HG03280 (cell line): Measurements from ENCODE around the gene FOXO3.
"Not testable (repeated sequence)": the region's sequence is repeated elsewhere in the genome, so short reads cannot be mapped to it uniquely, and the experiment has no call there.

Experiments used
- ATAC-seq: cut with Tn5 transposase; IDR thresholded peaks from one replicate; pipeline ENCODE4 v1.9.1; 2021; ENCODE audit warnings: mild to moderate bottlenecking, moderate library complexity; ENCODE audit not compliant: unreplicated experiment

FOXO3 gene

DNA sequence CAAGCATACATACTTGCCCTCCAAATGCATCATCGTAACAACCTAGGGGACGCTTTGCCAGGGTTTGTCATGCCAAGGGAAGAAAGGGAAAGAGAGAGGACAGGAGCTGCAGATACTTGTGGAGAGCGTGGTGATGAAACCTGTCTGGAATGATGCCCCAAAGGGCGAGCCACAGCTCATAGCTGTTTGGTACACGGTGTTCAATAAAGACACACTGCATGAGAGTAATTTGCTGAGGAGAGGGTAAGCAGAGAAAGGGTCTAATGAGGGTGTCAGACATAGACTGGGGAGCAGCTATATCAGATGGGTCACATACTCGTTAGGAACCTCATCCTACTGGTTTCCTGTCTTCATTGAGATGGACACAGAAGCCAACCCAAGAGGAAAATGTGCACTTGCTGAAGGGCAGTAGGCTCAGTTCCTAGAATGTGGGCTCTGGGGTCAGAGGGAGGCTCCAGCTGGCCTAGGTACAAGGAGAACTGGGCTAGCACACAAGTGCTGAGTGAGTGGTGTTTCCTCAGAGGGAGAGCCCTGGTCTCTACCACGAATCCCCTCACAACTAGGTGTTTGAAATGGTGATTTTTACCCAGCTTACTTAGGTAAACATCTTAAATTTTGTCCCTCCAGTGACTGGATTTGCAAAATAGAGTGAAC, 5.2 kb upstream of the FOXO3 start:
- ATAC-seq, result no peak

DNA sequence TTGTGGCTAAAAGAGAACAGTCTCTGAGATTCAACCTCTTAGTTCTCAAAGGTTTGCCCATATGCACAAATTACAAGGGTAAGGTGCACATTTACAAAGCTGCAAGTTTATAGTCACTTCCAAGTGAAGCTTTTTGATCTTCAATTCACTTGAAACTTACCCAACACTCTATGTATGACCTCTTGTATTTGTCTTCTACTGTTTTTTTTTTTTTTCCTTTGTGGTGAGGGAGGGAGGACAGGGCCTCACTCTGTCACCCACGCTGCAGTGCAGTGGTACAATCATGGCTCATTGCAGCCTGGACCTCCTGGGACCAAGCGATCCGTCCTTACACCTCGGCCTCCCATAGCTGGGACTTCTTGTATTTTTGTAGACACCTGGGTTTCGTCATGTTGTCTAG, 4.5 kb upstream of the FOXO3 start:
- no peak for ATAC-seq

DNA sequence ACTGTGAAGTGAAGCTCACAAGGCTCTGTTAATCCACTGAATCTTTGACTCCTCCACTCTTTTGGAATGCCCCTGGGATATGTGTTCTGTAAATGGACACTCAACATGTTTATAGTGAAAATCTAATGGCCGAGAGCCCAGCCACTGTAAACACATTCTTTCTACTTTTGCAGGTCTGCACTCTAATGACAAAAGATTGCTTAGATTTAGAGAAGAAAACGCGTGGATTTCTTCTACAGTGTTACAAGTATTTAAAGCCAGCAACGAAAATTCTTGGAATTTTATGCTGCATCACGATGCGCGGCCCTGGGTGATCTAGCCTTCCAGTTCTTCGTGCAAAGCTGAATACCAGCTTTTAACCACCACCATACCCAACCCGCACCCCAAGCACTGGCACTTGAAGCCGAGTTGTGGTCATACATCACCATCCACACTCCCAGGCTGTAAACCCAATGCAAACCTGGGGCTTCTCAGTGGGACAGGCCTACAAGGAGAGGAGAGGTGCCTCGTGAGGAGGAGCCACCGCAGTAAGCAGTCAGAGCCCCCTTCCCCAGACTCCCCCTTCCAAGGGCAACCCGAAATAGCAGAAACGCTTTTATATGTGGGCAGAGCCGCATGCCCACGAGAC, 3.7 kb upstream of the FOXO3 start:
- ATAC-seq, result no peak

DNA sequence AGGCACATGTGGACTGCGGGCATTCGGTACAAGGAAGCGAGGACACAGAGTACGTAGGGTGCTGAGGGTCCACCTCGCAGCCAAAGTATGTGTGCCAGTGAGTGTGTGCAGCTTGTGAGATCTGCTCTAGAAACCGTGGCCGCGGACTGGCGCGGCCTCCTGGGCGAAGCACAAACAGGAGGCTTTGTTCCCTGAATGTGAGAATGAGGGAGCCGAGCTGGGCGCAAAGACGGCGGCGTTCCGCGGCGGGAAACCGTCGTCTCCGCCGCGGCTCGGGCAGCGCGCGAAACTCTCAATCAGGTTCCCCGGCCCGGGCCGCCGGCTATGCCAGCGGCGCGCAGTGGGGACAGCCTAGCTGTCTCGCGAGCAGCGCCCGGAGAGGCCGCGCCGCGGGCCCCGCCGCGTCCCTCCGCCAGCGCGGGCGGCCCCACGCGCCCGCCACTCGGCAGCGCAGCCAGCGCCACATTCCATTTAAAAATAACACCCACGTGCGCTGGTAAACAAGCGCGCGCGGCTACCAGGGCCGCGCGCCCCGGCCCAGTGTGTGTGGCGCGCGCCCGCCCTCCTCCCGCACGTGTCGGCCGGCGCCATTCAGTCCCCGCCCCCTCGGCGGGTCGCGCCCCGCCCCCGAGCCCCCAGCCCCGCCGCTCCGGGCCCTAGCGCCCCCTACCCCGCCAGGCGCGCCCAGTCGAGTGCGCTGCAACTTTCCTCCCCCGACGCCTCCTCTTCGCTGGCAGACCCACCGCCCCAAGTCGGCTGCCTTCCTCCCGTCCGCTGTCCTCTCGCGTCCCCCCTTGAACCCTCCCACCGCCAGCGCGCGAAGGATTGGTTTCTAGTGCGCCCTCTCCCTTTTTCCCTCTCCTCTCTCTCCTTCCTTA, 3.0 kb upstream of the FOXO3 start:
- ATAC-seq, result peak; percentile 17

DNA sequence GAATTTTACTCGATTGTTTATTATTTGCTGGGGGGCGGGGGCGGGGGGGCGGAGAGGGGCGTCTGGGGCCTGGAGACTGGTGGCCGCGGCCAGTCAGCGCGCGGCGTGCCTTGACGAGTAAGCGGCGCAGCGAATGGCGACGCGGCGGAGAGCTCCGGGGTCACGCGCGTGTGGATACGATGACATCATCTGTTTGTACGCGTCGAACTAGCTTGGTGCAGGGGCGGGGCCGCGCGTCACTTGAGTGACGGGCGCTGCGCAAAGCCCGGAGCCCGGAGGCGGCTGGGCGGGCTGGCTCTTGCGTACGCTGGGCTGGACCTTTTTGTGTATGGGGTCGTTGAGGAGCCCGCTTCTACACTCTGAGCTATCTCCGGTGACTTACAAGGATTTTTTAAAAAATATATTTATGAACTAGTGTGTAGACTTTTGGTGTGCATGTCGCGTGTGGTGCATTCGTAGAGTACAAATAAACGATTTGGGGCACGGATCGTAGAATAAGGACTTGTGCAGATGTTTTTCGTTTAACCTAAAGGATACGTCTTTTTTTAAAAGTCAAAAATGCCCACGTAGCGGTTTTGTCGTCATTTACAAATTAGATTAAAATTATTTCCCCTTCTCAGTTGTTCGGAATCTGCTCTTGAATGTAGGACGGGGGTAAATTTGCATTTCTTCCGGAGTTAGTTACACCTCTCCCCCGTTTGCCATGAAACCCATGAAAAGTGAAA, 2.2 kb upstream of the FOXO3 start:
- ATAC-seq, result peak; percentile 56

DNA sequence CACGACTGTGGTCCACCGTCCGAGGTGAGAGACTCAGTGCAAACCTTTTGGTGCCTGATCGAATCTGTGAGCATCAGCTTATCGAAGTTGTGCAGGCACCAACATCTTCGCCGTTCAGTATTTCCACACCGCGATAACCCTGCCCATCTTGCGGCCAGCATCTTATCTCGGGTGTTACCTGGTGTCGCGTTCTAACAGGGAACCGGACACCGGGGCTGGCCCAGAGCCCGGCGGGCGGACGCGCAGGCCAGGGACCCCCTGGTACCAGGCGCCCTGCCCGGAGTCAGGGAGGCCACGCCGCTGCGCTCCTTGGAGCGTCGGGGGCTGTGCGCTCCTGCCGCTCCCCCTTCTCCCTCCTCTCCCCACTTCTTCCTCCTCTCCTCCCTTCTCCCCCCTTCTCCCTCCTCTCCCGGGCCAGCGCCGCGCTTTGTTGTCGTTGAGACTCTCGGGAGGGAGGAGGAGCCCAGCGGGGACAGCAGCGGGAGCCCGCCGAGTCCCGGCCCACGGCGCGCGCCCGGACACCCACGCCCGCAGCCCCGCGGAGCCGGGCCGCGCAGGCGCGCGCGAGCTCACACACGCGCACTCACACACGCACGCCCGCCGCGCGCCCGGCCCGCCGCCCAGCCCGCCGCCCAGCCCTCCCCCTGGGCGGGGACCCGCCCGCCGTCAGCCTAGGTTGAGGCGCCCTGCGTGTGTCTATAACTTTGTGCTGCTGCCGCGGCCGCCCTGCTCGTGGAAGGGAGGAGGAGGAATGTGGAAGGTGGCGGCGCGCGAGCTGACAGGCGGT, 1.4 kb upstream of the FOXO3 start:
- ATAC-seq, result peak; percentile 36

DNA sequence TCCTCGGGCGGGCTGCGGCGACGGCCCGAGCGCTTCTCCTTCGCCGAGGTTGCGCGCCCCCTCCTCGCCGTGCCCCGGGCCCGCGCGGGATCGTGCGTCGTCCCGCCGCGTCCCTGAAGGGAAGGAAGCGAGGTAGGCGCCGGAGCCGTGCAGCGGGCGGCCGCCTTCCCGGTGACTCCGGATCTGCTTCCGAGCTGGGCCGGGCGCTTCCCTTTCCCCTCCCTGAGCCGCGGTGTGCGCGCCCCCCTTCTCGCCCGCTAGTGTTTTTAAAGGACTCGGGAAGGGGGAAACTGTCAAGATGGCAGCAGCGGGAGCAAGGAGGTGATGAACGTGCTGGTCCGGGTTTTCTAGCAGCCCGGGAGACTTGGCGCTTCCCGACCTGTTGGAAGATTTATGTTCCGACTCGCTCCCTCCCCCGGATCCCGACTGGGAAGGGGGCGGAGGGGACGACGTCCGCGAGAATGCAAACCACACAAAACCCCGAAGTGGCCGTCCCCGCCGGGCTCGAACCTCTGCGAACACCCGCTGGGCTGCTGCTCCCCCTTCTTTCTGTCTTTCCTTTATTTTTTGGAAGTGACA, 744 bp upstream of the FOXO3 start:
- peak; percentile 0 for ATAC-seq

DNA sequence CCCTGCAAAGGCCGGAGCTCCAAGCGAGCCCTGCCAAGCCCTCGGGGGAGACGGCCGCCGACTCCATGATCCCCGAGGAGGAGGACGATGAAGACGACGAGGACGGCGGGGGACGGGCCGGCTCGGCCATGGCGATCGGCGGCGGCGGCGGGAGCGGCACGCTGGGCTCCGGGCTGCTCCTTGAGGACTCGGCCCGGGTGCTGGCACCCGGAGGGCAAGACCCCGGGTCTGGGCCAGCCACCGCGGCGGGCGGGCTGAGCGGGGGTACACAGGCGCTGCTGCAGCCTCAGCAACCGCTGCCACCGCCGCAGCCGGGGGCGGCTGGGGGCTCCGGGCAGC, 561 bp downstream of the FOXO3 start:
- not testable (repeated sequence) for ATAC-seq

DNA sequence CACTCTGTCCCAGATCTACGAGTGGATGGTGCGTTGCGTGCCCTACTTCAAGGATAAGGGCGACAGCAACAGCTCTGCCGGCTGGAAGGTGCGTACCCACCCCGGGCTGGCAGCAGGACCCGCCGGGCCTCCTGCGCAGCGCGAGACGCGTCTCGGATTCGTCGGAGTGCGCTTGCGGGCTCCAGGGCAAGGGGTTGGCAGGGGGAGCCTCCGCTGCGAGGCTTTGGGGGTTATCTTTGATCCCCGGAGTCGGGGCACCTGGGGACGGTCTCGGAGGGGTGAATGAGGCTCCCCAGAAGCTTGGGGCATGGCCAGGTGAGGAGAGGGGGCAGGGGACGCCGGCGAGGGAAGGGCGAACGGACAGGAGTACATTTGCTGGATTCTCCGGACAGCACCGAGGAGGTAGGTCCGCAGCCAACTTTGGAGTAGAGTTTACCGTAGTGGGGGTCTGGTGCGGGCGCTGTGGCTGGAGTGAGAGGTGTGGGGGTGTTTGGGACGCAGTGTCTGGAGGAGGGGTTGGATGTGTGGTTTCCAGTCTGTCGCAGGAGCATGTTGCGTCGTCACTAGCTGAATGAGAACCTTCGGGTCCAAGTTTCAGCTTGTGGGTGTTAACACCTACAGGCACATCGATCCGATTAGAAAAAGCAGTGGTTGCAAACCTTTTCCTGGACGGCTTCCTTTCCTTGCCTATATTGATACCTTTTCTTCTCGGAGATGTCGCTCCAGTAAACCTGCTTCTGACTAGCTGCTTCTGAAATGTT, 1.2 kb downstream of the FOXO3 start:
- ATAC-seq, result no peak

DNA sequence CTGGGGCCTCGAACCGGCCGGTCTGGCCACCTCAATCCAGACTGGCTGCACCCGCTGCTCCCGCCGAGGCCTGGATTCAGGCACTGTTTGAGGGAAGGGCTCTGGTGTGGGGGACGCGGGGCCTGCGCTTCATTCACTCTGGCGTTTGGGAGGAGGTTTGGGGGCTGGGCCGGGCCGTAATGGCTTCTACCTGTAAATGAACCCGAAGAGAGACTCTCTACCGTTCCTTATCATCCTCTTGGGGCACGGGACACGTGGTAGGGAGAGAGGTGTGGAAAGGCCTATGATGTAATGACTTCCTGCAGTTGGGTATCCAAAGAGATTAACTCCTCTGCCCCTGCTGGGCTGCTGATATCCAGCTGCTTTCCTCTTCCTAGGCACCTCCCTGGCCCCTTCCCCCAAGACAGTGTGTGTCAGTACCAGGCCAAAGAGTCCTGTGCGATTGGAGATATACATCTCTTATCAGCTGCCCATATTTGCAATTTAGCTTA, 1.8 kb downstream of the FOXO3 start:
- no peak for ATAC-seq

DNA sequence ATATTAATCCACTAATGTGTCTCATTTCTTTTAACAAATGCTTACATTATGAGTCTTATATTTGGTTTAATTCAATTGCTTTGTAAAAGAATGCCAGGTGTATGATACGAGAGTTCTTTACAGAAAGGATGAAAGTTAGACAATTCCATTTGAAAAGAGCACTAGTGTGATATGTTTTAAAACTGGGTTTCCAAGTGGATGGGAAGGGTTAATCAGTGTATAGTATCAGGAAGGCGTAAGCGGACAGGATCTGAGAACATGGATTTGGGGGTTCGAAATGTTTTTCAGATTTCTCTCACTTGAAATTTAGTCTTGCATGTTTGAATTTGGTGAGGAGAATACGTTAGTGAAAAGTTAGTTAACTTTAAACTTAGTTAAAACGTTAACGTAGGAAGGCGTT, 2.6 kb downstream of the FOXO3 start:
- no peak for ATAC-seq

DNA sequence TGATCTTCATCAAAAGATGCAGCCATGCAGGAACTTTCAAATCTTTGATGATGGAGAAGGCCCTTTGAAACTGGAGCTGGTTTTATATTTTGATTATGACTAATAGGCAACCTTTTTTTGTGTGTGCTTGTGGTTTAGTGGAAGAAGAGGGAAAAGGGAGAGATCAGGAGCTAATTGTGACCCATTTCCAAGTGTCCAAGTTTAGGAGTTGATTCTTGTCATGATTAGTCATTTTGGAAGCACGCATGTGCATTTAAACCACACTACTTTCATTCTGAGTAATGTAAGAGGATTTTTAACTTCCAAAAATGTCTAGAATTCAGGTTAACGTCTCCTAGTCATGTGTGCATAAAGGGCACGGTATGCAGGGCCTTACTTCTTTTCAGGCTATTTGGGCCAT, 3.5 kb downstream of the FOXO3 start:
- ATAC-seq, result no peak

DNA sequence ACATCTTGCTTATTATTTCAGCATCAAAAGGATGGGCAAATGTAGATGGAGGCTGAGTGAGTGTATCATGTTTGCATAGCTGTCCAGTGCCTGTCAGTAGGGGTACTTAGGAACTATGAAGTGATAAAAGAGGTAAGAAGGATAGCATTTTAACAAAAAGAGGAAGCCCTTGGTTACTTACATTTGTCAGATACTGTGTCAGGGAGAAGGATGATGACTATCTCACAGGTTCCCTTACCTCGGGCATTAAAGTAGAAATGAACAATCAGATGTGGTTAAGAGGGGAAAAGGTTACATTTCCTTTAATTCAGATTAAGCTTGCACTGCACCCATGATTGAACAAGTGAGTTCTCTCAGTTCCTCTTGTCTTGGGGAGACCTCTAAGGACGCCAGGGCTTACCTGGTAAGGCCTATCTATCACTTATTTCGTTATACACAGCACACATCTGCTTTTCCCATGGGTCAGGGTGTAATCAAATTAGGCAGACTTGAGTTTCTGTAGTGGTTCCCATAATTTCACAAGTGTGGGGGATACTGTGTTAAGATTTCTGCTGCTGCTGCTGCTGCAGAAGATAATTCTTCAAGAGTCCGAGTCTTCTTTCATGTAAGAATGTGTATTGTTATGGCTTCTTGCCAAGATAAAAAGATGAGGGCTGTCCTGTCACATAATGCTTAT, 4.5 kb downstream of the FOXO3 start:
- peak; percentile 58 for ATAC-seq

DNA sequence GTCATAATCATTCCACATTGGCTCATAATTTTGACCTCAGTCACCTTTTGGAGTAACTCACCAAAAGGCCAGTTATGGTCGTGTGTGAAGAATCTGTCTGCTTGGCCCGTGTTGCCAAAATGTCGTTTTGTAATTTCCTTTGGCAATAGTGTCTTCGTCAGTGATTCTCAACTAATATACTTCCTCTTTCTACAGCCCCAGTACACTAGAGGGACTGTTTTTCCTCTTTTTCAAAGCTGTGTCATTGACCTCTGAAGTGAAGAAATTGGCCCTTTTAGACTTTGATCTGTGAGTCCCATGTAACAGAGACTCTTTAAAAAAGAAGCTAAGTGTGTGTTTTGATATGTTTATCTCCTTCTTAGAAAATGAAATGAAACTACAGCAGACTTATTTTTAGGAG, 5.2 kb downstream of the FOXO3 start:
- ATAC-seq, result peak; percentile 42

DNA sequence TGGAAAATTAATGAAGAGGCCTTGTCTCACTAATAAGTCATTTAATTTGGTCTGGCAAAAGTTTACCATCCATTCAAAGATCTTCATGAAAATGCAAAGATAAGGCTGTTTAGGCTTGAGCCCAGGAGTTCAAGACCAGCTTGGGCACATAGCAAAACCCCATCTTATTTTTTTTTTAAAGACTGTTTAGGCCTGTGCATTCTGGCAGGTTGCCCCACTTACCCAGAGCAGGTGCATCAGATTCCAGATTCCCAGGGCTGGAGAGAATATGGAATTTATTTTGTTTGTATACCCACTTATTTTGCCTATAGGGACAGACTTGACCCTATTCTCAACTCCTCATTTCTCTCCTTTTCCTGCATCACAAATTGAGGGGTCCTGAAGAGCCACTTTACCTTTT, 5.7 kb downstream of the FOXO3 start:
- no peak for ATAC-seq

DNA sequence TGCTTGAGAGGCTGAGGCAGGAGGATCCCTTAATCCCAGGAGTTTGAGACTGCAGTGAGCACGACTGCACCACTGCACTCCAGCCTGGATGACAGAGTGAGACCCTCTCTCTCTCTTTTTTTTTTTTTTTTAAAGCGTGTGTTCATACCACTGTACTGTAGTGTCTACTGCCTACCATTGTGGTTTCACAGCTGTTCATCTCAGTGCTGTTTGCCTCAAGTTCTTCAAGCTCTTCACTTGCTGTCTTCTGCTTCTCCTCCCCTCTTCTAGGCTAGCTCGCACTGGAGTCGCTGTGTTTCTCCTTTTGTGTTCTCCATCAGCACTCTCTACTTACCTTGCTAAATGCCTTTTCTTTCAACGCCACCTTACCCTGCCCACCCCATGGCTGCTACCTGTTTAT, 7.4 kb downstream of the FOXO3 start:
- ATAC-seq, result no peak

DNA sequence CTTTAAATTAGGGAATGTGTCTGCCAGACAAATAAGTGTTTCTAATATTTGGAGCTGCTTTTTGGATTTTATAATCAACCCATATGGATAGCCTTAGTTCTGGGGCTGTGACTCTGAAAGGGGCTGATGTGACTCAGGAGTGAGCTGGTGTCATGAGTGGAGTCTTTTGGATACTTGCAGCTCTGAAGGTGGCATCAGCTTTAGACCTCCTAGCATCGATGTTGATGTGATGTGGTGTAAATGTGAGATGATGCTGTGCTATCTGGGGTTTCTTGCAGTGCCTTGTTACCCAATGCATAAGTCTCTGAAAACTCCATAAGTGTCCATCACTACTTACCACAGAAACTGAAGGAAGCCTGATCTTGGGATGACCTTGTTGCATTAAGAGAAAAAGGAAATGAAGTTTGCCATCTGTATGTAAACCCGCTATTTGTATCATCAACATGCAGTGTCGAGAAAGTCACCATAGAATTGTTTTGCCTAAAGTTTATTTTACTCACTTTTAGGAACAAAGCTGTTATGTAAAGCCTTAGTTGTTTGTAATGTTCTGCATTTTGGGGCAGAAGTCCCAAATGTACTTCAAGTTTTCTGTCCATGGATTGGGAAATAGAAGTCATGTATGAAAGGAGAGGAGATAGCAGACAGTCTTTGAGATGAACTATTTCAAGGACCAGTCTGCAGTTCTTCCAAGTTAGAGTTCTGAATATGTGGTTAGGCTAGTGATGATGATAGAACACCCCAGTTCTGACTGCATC, 8.0 kb downstream of the FOXO3 start:
- ATAC-seq, result no peak

DNA sequence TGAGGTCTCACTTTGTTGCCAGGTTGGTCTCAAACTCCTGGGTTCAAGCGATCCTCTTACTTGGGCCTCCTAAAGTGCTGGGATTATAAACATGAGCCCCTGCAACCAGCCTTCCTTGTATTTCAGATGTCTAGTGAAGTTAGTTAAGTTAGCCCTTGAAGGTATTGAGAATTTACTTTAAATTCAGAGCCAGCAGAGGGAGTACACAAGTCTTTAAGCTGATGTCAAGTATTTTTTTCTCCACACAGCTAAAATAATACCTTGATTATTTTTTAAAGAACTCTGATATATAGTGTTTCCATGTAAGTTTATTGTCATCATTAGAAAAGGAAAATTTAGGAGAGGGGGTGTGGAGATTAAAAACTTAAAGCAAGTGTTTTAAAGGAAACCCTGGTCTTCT, 9.8 kb downstream of the FOXO3 start:
- no peak for ATAC-seq
